PC-9 (cell line): ENCODE results near the gene KCTD2.

Source experiments
- CTCF ChIP-seq: fragments of 200-600 bp; sonication (generic); conservative IDR thresholded peaks from 2 replicates; pipeline ENCODE4 v1.6.1; 2017; ENCODE audit warnings: mixed run types, antibody characterized with exemption, mild to moderate bottlenecking, moderate library complexity
- EZH2 ChIP-seq: fragments of 200-600 bp; sonication (generic); IDR thresholded peaks from 2 replicates; pipeline ENCODE4 v1.8.0; 2017; ENCODE audit warnings: antibody characterized with exemption, low read depth

GRCh38 chr17:75109407-75110233 lies 62.6 kb downstream of the KCTD2 start, which contains the start of gene ARMC7:
- TF ChIP-seq CTCF, result no peak
- TF ChIP-seq EZH2, result no peak
